Measurements from ENCODE around the gene CCNH.

Gene CCNH

GRCh38 chr5:87369431-87369830 lies 43.3 kb downstream of the CCNH start:
- Histone ChIP-seq H3K27ac (ENCODE audit: insufficient read depth, low read length, poor library complexity, severe bottlenecking) (no peak overlapping the region), H3K36me3 (ENCODE audit: control insufficient read depth, insufficient read depth, low read length) (peaks cover 10% of the 10 kb centered on the region), H3K4me1 (ENCODE audit: control insufficient read depth, insufficient read depth, low read length, poor library complexity, severe bottlenecking) (no peaks in the 10 kb centered on the region)

GRCh38 chr5:87368601-87369000 lies 44.1 kb downstream of the CCNH start:
- no peaks in the 10 kb centered on the region for H3K9me3 ChIP-seq (ENCODE audit: control insufficient read depth, low read length)
- no peaks in the 10 kb centered on the region for H3K27me3 ChIP-seq (replicated peaks; ENCODE audit: control insufficient read depth, insufficient read depth, low read length, poor library complexity, severe bottlenecking)
- H3K36me3 ChIP-seq (ENCODE audit: control insufficient read depth, insufficient read depth, low read length), result peaks cover 15% of the 10 kb centered on the region
- H3K4me1 ChIP-seq (ENCODE audit: control insufficient read depth, insufficient read depth, low read length, poor library complexity, severe bottlenecking), result no peaks in the 10 kb centered on the region
- H3K4me3 ChIP-seq (ENCODE audit: insufficient read depth, low read depth, low read length, poor library complexity, severe bottlenecking), result no peak overlapping the region
- no peak overlapping the region for H3K27ac ChIP-seq (ENCODE audit: insufficient read depth, low read length, poor library complexity, severe bottlenecking)
- no peak for DNase-seq

More at GRCh38 chr5:87369431-87369830, 43.3 kb downstream of the CCNH start:
- no peak for DNase-seq
- Histone ChIP-seq H3K4me3 (ENCODE audit: insufficient read depth, low read depth, low read length, poor library complexity, severe bottlenecking) (no peak overlapping the region), H3K27me3 (replicated peaks; ENCODE audit: control insufficient read depth, insufficient read depth, low read length, poor library complexity, severe bottlenecking) (no peaks in the 10 kb centered on the region), H3K9me3 (ENCODE audit: control insufficient read depth, low read length) (no peaks in the 10 kb centered on the region)

GRCh38 chr5:87367243-87367642 lies 45.5 kb downstream of the CCNH start:
- Histone ChIP-seq H3K4me3 (ENCODE audit: insufficient read depth, low read depth, low read length, poor library complexity, severe bottlenecking) (no peak overlapping the region), H3K4me1 (ENCODE audit: control insufficient read depth, insufficient read depth, low read length, poor library complexity, severe bottlenecking) (no peaks in the 10 kb centered on the region), H3K9me3 (ENCODE audit: control insufficient read depth, low read length) (no peaks in the 10 kb centered on the region), H3K27ac (ENCODE audit: insufficient read depth, low read length, poor library complexity, severe bottlenecking) (no peak overlapping the region), H3K36me3 (ENCODE audit: control insufficient read depth, insufficient read depth, low read length) (peaks cover 18% of the 10 kb centered on the region), H3K27me3 (replicated peaks; ENCODE audit: control insufficient read depth, insufficient read depth, low read length, poor library complexity, severe bottlenecking) (no peaks in the 10 kb centered on the region)
- DNase-seq, result no peak

- Histone ChIP-seq H3K27ac (ENCODE audit: insufficient read depth, low read length, poor library complexity, severe bottlenecking) (no peak overlapping the region), H3K36me3 (ENCODE audit: control insufficient read depth, insufficient read depth, low read length) (peaks cover 13% of the 10 kb centered on the region)
- DNase-seq, result no peak
Observed at GRCh38 chr5:87361536-87362213, 51.1 kb downstream of the CCNH start.

GRCh38 chr5:87361031-87361445 lies 51.7 kb downstream of the CCNH start:
- H3K9me3 ChIP-seq (ENCODE audit: control insufficient read depth, low read length), result no peaks in the 10 kb centered on the region
- peaks cover 13% of the 10 kb centered on the region for H3K36me3 ChIP-seq (ENCODE audit: control insufficient read depth, insufficient read depth, low read length)
- no peak overlapping the region for H3K27ac ChIP-seq (ENCODE audit: insufficient read depth, low read length, poor library complexity, severe bottlenecking)
- no peak overlapping the region for H3K4me3 ChIP-seq (ENCODE audit: insufficient read depth, low read depth, low read length, poor library complexity, severe bottlenecking)
- no peak for DNase-seq
- no peaks in the 10 kb centered on the region for H3K4me1 ChIP-seq (ENCODE audit: control insufficient read depth, insufficient read depth, low read length, poor library complexity, severe bottlenecking)
- no peaks in the 10 kb centered on the region for H3K27me3 ChIP-seq (replicated peaks; ENCODE audit: control insufficient read depth, insufficient read depth, low read length, poor library complexity, severe bottlenecking)

More at GRCh38 chr5:87361536-87362213, 51.1 kb downstream of the CCNH start:
- no peaks in the 10 kb centered on the region for H3K4me1 ChIP-seq (ENCODE audit: control insufficient read depth, insufficient read depth, low read length, poor library complexity, severe bottlenecking)
- no peak overlapping the region for H3K4me3 ChIP-seq (ENCODE audit: insufficient read depth, low read depth, low read length, poor library complexity, severe bottlenecking)
- H3K27me3 ChIP-seq (replicated peaks; ENCODE audit: control insufficient read depth, insufficient read depth, low read length, poor library complexity, severe bottlenecking), result no peaks in the 10 kb centered on the region
- no peaks in the 10 kb centered on the region for H3K9me3 ChIP-seq (ENCODE audit: control insufficient read depth, low read length)

- no peak overlapping the region for H3K4me3 ChIP-seq (ENCODE audit: insufficient read depth, low read depth, low read length, poor library complexity, severe bottlenecking)
Observed at GRCh38 chr5:87360132-87360531, 52.6 kb downstream of the CCNH start.

GRCh38 chr5:87359106-87359505 lies 53.6 kb downstream of the CCNH start:
- Histone ChIP-seq H3K4me3 (ENCODE audit: insufficient read depth, low read depth, low read length, poor library complexity, severe bottlenecking) (no peak overlapping the region), H3K9me3 (ENCODE audit: control insufficient read depth, low read length) (no peaks in the 10 kb centered on the region), H3K36me3 (ENCODE audit: control insufficient read depth, insufficient read depth, low read length) (peaks cover 7% of the 10 kb centered on the region), H3K27me3 (replicated peaks; ENCODE audit: control insufficient read depth, insufficient read depth, low read length, poor library complexity, severe bottlenecking) (no peaks in the 10 kb centered on the region), H3K27ac (ENCODE audit: insufficient read depth, low read length, poor library complexity, severe bottlenecking) (no peak overlapping the region), H3K4me1 (ENCODE audit: control insufficient read depth, insufficient read depth, low read length, poor library complexity, severe bottlenecking) (no peaks in the 10 kb centered on the region)
- DNase-seq, result no peak

More at GRCh38 chr5:87360132-87360531, 52.6 kb downstream of the CCNH start:
- Histone ChIP-seq H3K27ac (ENCODE audit: insufficient read depth, low read length, poor library complexity, severe bottlenecking) (no peak overlapping the region), H3K36me3 (ENCODE audit: control insufficient read depth, insufficient read depth, low read length) (peaks cover 13% of the 10 kb centered on the region), H3K4me1 (ENCODE audit: control insufficient read depth, insufficient read depth, low read length, poor library complexity, severe bottlenecking) (no peaks in the 10 kb centered on the region), H3K27me3 (replicated peaks; ENCODE audit: control insufficient read depth, insufficient read depth, low read length, poor library complexity, severe bottlenecking) (no peaks in the 10 kb centered on the region), H3K9me3 (ENCODE audit: control insufficient read depth, low read length) (no peaks in the 10 kb centered on the region)
- DNase-seq, result no peak

GRCh38 chr5:87354496-87354895 lies 58.2 kb downstream of the CCNH start:
- Histone ChIP-seq H3K4me1 (ENCODE audit: control insufficient read depth, insufficient read depth, low read length, poor library complexity, severe bottlenecking) (no peaks in the 10 kb centered on the region), H3K27me3 (replicated peaks; ENCODE audit: control insufficient read depth, insufficient read depth, low read length, poor library complexity, severe bottlenecking) (no peaks in the 10 kb centered on the region), H3K27ac (ENCODE audit: insufficient read depth, low read length, poor library complexity, severe bottlenecking) (no peak overlapping the region), H3K9me3 (ENCODE audit: control insufficient read depth, low read length) (no peaks in the 10 kb centered on the region), H3K4me3 (ENCODE audit: insufficient read depth, low read depth, low read length, poor library complexity, severe bottlenecking) (no peak overlapping the region), H3K36me3 (ENCODE audit: control insufficient read depth, insufficient read depth, low read length) (no peaks in the 10 kb centered on the region)
- no peak for DNase-seq

- H3K4me1 ChIP-seq (ENCODE audit: control insufficient read depth, insufficient read depth, low read length, poor library complexity, severe bottlenecking), result no peaks in the 10 kb centered on the region
- no peak overlapping the region for H3K27ac ChIP-seq (ENCODE audit: insufficient read depth, low read length, poor library complexity, severe bottlenecking)
- no peak overlapping the region for H3K4me3 ChIP-seq (ENCODE audit: insufficient read depth, low read depth, low read length, poor library complexity, severe bottlenecking)
- no peaks in the 10 kb centered on the region for H3K27me3 ChIP-seq (replicated peaks; ENCODE audit: control insufficient read depth, insufficient read depth, low read length, poor library complexity, severe bottlenecking)
- DNase-seq, result no peak
- peaks cover 12% of the 10 kb centered on the region for H3K36me3 ChIP-seq (ENCODE audit: control insufficient read depth, insufficient read depth, low read length)
- no peaks in the 10 kb centered on the region for H3K9me3 ChIP-seq (ENCODE audit: control insufficient read depth, low read length)
Observed at GRCh38 chr5:87347841-87348240, 64.9 kb downstream of the CCNH start.

- H3K4me3 ChIP-seq (ENCODE audit: insufficient read depth, low read depth, low read length, poor library complexity, severe bottlenecking), result no peak overlapping the region
- H3K4me1 ChIP-seq (ENCODE audit: control insufficient read depth, insufficient read depth, low read length, poor library complexity, severe bottlenecking), result no peaks in the 10 kb centered on the region
- H3K27ac ChIP-seq (ENCODE audit: insufficient read depth, low read length, poor library complexity, severe bottlenecking), result no peak overlapping the region
- no peaks in the 10 kb centered on the region for H3K9me3 ChIP-seq (ENCODE audit: control insufficient read depth, low read length)
- no peaks in the 10 kb centered on the region for H3K27me3 ChIP-seq (replicated peaks; ENCODE audit: control insufficient read depth, insufficient read depth, low read length, poor library complexity, severe bottlenecking)
- peaks cover 12% of the 10 kb centered on the region for H3K36me3 ChIP-seq (ENCODE audit: control insufficient read depth, insufficient read depth, low read length)
- no peak for DNase-seq
Observed at GRCh38 chr5:87347272-87347671, 65.5 kb downstream of the CCNH start.
